ENCODE results near the gene KDM4C.

The KDM4C gene

GRCh38 chr9:6900440-6900883 lies 142.7 kb downstream of the KDM4C start:
- DNase-seq (ENCODE audit: low read depth in 2 of 3, low spot score in 2 of 3) = no peak

- no peak for DNase-seq (ENCODE audit: low read depth in 2 of 3, low spot score in 2 of 3)
These were observed 143.4 kb downstream of the KDM4C start for GRCh38 chr9:6901180-6901579.

DNA sequence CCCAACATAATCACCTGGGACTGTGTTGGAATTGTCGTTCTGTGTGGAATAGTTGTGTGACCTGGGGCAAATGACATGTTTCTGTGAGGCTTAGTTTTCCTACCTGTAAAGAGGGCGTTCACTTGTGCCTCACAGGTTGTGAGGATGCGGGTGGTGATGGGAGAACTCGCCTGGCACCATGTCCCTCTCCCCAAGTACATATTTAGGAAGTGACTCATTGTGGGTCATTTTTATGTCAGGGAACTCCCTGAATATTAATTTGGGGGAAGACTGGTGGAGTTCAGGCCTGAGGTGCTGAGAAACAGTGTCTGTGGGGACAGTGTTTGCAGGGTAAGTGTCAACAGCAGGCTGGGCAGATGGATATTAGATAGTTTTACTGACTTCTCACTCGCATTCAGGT lies 144.7 kb downstream of the KDM4C start:
- no peak for DNase-seq (ENCODE audit: low read depth in 2 of 3, low spot score in 2 of 3)

DNA sequence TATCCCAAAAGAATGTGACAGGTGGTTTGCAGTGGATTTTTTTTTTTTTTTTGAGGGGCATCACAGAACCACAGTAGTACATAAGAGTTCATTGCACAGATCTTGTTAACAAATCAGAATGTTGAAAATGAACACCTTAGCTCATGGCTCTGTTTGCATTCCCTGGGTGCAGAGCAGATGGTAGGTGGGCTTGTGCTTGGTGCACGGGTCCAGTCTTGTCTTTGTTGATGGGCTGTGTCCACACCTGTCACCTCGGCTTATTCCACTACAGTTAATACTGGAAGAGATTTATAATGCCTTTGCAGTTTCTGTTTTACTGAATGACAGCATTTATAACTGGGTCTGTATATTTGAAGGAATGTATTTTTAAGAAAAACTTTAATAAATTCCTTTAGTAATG lies 146.6 kb downstream of the KDM4C start:
- no peak for DNase-seq (ENCODE audit: low read depth in 2 of 3, low spot score in 2 of 3)

DNA sequence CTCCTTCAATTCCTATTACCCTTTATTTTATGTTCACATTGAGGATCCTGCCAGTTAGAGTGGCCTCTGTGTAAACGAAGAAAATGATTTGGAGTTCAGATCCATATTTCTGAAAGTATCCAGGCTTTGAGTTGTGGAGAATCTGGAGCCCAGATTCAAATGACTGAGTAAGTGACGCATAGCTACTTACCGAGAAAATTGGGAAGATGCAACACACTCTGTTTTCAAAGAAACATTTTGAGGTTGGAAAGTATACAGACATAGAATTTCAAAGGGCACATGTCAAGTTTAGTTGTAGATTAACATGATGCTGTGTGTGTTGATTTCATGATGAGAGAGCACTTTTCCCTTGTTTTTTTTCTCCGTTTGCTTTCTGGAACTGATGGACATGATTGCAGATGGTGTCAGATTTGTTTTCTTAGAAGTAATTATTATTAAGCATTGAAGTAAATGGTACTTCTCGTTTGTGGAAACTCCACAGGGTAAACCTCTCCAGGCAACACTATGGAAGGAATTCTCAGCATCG lies 148.1 kb downstream of the KDM4C start:
- DNase-seq (ENCODE audit: low read depth in 2 of 3, low spot score in 2 of 3) = no peak

DNA sequence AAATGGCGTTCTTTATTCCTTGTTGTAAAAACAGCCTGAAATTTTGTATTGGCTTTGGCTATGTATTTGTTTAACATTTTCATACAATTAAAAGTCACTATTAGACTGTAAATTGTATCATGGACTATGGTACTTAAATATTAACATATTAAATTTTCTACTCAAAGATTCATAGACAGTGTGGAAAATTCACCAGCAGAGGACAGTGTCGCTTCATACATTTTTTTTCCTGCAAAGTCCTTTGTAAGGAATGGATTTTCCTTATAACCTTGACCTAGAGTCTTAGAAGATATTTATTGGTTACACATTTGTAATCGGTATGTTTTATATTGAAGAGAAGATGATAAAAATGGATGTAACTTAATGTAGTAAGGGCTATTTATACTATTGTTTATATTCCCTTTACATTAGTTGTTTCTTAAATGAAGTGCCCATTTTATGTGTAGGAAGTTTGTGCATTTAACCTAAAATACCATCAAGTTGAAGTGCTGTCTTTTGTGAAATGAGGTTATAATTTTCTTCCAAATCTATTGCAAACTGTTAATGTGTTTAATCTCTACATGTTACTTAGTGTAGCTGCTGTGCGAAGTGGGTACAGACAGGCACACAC lies 150.1 kb downstream of the KDM4C start:
- DNase-seq (ENCODE audit: low read depth in 2 of 3, low spot score in 2 of 3) = no peak

- DNase-seq (ENCODE audit: low read depth in 2 of 3, low spot score in 2 of 3) = no peak
These were observed 151.4 kb downstream of the KDM4C start for GRCh38 chr9:6909181-6909580.

GRCh38 chr9:6910032-6910431 lies 152.3 kb downstream of the KDM4C start:
- no peak for DNase-seq (ENCODE audit: low read depth in 2 of 3, low spot score in 2 of 3)

DNA sequence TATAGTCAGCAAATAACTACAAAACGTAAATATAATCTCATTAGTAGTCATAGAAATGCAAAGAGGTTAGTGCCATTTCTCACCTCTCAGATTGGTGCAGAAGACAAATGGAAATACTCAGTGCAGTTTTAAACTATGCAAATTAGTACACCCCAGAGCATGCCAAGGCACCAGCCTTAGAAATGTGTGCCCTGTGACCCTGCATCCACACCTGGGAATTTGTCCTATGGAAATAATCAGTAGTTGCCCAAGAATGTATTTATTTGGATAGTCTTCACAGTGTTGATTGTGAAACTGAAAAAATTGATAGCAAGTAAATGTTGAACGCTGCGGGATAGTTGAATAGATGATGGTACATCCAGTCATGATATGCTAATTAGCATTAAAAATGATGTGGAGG lies 152.7 kb downstream of the KDM4C start:
- DNase-seq (ENCODE audit: low read depth in 2 of 3, low spot score in 2 of 3) = no peak

DNA sequence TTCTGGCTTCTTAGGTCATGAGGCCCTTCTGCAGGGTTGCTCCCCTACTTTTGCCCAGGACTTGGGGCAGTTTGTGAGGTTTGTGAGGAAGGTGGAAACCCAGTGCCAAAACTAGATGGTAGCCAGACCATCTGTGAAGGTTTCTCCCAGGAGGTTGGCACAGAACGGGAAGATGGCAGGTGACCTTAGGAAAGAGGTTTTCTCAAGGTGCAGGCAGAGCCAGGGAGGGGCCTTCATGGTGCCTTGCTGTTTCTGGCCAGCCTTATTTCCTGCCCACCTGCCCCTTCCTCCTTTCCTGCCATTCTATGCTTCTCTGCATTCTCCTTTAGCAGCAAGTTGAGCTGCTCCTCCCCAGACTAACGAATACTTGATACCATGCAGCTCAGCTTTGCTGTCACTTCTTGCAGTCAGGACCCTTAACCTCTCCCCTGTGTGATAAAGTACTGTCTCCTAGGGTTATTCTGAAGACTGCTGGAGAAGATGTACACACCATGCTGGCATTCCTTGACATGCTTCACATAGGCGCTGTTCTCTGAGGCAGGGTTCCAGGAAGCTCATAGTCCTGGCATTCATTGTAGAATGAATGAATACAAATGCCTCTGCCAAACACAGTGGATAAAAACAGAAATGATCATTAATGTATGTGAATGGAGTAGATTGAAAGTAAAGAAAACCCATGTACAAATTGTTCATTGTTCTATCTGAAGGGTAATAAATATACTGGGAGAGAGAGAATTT lies 154.3 kb downstream of the KDM4C start:
- no peak for DNase-seq (ENCODE audit: low read depth in 2 of 3, low spot score in 2 of 3)

- DNase-seq (ENCODE audit: low read depth in 2 of 3, low spot score in 2 of 3) = no peak
These were observed 157.9 kb downstream of the KDM4C start for GRCh38 chr9:6915635-6916034.

DNA sequence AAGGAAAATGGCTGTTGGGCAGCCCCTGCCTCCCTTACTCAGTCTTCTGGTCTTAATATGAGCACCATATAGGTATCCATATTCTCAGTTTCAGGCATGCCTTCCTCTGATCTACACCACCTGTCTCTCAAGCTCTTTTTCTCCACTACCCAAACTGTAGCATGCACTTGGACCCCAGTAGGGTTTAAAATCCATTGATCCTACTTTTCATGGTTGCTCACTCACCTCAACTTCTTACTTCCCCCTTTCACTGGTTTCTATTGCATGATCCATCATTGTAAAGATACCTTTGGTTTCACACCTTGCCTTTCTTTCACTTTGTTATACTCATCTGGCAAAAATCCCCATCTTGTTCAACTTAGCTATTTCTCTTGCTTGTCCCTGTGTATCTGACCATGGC lies 159.4 kb downstream of the KDM4C start:
- DNase-seq (ENCODE audit: low read depth in 2 of 3, low spot score in 2 of 3) = no peak

- DNase-seq (ENCODE audit: low read depth in 2 of 3, low spot score in 2 of 3) = no peak
These were observed 162.3 kb downstream of the KDM4C start for GRCh38 chr9:6920041-6920440.

DNA sequence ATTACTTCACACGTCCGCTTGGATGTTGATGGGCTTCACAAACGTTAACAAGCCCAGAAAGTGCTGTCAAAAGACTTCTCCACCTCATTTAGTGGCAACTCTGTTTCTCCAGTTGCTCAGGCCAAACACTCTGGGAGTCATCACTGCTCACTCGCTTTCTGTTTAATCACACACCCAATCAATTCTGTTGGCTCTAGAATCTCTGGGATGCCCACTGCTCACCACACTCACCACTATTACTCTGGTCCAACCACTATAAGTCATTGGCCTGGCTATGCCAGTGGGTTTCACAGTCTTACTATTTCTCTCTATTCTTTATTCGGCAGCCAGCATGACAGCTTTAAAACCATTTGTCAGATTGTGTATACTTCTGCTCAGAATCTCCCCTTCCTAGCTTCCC lies 163.5 kb downstream of the KDM4C start:
- no peak for DNase-seq (ENCODE audit: low read depth in 2 of 3, low spot score in 2 of 3)

GRCh38 chr9:6922124-6922676 lies 164.4 kb downstream of the KDM4C start:
- no peak for DNase-seq (ENCODE audit: low read depth in 2 of 3, low spot score in 2 of 3)

DNA sequence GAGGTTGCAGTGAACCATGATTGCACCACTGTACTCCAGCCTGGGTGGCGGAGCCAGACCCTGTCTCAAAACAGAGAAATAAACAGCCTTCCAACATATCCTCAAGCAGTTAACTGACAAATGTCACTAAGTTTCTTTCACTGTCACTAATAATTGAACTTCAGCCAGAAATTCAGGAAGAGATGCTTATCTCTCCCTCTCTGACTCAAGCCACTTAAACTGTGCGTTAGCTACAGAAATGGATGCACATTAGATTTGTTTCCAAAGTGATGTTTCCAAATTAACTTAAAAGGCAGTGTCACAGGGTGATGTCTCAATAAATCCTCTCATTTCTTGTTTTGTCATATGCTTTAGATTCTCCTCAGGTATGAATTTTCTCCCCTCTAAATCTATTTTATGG lies 164.9 kb downstream of the KDM4C start:
- no peak for DNase-seq (ENCODE audit: low read depth in 2 of 3, low spot score in 2 of 3)

DNA sequence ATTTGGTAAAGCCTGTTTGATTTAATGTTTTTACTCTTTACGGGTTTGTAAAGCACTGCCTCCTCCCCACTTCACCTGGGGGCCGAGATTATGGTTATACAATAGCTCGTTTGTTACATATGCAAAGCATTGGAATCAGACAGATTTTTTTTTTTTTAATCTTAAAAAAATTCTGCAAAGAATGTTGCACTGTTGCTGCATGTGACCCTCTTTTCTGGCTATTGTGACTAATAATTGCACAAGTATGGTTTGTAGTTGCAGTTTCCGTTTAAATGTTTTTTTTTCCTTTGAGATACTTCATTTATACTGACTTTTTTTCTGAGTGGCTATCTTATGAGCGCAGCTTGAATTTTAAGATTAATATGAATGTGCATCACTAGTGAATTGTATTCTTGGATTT lies 165.3 kb downstream of the KDM4C start:
- DNase-seq (ENCODE audit: low read depth in 2 of 3, low spot score in 2 of 3) = no peak

DNA sequence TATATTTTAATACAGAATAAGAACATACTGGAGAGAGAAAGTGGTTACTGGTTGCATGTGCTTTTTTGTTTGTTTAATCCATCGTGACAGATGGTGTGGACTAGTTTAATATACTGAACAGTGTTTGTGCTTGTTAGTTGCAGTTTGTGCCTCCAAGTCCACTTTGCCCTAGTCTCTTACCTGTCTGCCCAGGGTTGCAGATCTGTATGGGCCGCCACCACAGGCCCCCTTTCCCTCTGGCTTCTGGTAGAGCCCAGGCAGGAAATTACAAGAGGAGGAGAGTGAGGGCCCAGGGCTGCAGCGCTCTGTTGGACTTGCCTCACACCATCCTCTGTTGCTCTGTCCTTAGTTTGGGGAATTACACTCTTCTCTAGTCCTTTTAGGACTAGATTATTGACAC lies 166.4 kb downstream of the KDM4C start:
- no peak for DNase-seq (ENCODE audit: low read depth in 2 of 3, low spot score in 2 of 3)

DNA sequence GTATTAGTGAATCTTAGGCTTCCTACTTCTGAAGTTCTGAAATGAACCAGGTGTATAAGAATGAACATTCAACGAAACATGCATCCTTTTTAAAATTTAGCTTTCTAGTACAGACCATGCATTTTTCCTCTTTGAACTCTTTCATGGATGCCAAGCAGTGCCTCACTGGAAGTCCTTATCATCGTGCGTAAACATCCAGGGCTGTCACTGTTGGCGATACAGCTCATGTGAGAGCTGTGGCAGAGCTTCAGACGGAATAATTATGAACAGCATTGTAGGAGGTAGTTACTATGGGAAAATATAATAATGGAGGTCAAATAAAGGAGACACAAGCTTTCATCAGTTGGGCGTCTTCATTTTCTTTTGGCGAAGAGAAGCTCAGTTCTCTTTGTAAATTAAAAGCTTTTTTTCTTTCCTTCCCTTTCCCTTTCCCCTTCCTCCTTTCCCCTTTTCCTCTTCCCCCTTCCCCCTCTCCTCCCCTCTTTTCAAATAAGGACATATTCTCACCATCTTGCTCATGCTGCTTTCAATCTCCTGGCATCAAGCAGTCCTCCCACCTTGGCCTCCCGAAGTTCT lies 167.3 kb downstream of the KDM4C start:
- DNase-seq (ENCODE audit: low read depth in 2 of 3, low spot score in 2 of 3) = no peak

GRCh38 chr9:6925836-6926235 lies 168.1 kb downstream of the KDM4C start:
- no peak for DNase-seq (ENCODE audit: low read depth in 2 of 3, low spot score in 2 of 3)

DNA sequence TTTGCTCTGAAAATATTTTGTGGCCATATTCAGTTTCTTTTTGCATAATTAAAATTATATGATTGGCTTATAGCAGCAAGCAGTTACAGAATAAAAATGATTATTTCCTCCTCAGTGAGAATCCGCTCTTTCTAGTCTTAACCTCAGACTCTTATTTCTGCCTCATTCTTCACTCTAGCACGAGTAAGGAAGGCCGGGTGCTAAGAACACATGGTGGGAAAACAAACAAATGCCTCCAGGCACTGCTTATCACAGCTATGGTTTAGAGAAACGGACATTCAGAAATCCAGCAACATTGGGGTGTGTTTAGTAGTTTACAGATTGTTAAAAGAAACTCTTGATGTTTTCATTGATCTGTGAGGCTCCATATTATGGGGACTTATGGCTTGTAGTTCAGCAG lies 168.7 kb downstream of the KDM4C start:
- DNase-seq (ENCODE audit: low read depth in 2 of 3, low spot score in 2 of 3) = no peak

- DNase-seq (ENCODE audit: low read depth in 2 of 3, low spot score in 2 of 3) = no peak
These were observed 170.1 kb downstream of the KDM4C start for GRCh38 chr9:6927838-6928237.

Data from activated CD8-positive, alpha-beta memory T cell treated with anti-CD3 and anti-CD28 coated beads for 48 hours (primary cell).